ENCODE results near the gene TPK1. TPM values are rescaled to one million over a fixed set of nuclear protein-coding genes. Genes with fewer than 3 reads are reported as not detected.

The TPK1 gene
- total and polyA plus RNA-seq, 8 donors: 1.4 to 3.6 (median 2.2) TPM

DNA sequence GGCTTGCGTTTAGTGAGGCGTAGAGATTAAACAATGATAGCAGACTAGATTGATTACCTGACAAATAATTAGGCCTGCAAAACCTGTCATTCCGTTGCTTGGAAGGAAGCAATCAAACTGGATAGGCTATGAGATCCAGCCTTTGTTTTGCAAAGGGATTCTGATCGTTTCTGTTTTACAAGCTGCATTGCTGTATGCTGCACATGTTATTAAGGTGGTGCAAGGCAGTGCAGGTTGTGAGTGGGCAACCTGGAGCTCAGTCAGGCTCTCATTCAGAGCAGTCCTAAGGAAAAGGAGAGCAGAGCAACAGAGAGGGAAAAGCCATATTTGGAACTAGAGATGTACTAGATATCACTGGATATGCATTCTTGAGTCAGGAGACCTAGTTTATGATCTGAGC is 425.4 kb downstream of the TPK1 start:
- WGBS, 2 donors: 16 to 24% methylated on average over 4 of the region's 4 CpGs
- Histone ChIP-seq H3K36me3 (no peaks in the 10 kb centered on the region), H3K27ac (no peak overlapping the region), H3K27me3 (no peaks in the 10 kb centered on the region), H3K4me3 (no peak overlapping the region), H3K9me3 (no peaks in the 10 kb centered on the region), H3K4me1 (no peaks in the 10 kb centered on the region)
- TF ChIP-seq, protein P1, sequence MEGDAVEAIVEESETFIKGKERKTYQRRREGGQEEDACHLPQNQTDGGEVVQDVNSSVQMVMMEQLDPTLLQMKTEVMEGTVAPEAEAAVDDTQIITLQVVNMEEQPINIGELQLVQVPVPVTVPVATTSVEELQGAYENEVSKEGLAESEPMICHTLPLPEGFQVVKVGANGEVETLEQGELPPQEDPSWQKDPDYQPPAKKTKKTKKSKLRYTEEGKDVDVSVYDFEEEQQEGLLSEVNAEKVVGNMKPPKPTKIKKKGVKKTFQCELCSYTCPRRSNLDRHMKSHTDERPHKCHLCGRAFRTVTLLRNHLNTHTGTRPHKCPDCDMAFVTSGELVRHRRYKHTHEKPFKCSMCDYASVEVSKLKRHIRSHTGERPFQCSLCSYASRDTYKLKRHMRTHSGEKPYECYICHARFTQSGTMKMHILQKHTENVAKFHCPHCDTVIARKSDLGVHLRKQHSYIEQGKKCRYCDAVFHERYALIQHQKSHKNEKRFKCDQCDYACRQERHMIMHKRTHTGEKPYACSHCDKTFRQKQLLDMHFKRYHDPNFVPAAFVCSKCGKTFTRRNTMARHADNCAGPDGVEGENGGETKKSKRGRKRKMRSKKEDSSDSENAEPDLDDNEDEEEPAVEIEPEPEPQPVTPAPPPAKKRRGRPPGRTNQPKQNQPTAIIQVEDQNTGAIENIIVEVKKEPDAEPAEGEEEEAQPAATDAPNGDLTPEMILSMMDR (IDR thresholded peaks at IDR 0.05): no peak
- ATAC-seq (no peak), DNase-seq (no peak), FAIRE-seq (no peak)
- intact Hi-C loops (cut with DNase I): no loop called here

GRCh38 chr7:144408121-144408520 is 427.7 kb downstream of the TPK1 start:
- no peaks in the 10 kb centered on the region for H3K9me3 ChIP-seq
- no peaks in the 10 kb centered on the region for H3K4me1 ChIP-seq
- intact Hi-C loops (cut with DNase I): no loop called here
- no peaks in the 10 kb centered on the region for H3K27me3 ChIP-seq
- DNase-seq: no peak
- H3K4me3 ChIP-seq: no peak overlapping the region
- no peak for FAIRE-seq
- 53% methylated on average over 3 of the region's 3 CpGs for WGBS, 2 donors
- no peaks in the 10 kb centered on the region for H3K36me3 ChIP-seq
- no peak overlapping the region for H3K27ac ChIP-seq
- no peak for ATAC-seq
- TF ChIP-seq, protein P1 (IDR thresholded peaks at IDR 0.05): no peak

DNA sequence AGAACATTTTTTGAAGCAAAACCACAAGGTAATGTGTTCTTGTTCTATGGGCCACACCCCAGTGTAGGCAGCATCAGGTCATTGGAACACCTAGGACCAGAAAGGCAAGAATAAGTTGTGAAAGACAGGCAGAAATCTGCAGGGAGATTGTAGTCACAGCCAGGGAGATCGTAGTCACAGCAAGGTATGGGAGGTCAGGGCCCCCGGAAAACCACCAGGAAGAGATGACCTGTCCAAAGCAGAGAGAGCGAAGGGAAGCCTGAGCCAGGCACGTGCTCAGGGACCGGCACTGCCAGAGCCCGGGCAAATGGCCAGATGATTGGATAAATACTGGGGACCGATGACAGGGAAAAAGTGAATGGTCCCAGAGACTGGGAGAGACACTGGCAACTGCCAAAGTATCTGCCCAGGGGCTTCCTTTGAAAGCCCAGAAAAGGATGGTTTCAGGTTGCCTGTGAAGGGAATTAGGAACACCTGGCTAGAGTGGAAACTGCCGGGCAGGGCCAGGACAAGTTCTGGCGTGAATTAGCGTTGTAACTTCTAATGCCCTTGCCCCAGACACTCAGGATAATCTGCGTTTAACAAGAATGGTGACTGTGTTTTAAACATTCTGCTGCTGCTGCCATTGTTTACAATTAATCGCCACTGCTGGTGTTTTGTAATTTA is 428.5 kb downstream of the TPK1 start:
- FAIRE-seq (no peak), ATAC-seq (peak in 2 of 4 donors; percentile 40 to 53), DNase-seq (no peak)
- no peaks in the 10 kb centered on the region for H3K36me3 ChIP-seq
- WGBS, 2 donors: 46 to 50% methylated on average over 12 of the region's 12 CpGs
- TF ChIP-seq, protein P1 (IDR thresholded peaks at IDR 0.05): no peak
- H3K27ac ChIP-seq: no peak overlapping the region
- no peak overlapping the region for H3K4me3 ChIP-seq
- H3K27me3 ChIP-seq: no peaks in the 10 kb centered on the region
- H3K4me1 ChIP-seq: no peaks in the 10 kb centered on the region
- H3K9me3 ChIP-seq: no peaks in the 10 kb centered on the region
- intact Hi-C loops (cut with DNase I): no loop called here

- Histone ChIP-seq H3K4me1 (no peaks in the 10 kb centered on the region), H3K27me3 (no peaks in the 10 kb centered on the region), H3K4me3 (no peak overlapping the region), H3K27ac (no peak overlapping the region), H3K36me3 (no peaks in the 10 kb centered on the region), H3K9me3 (no peaks in the 10 kb centered on the region)
- DNase-seq (no peak), FAIRE-seq (no peak), ATAC-seq (no peak)
- TF ChIP-seq, protein P1 (IDR thresholded peaks at IDR 0.05): no peak
- 78 to 82% methylated on average over 4 of the region's 4 CpGs for WGBS, 2 donors
- intact Hi-C loops (cut with DNase I): no loop called here
Observed at GRCh38 chr7:144404946-144405345, 430.9 kb downstream of the TPK1 start.

DNA sequence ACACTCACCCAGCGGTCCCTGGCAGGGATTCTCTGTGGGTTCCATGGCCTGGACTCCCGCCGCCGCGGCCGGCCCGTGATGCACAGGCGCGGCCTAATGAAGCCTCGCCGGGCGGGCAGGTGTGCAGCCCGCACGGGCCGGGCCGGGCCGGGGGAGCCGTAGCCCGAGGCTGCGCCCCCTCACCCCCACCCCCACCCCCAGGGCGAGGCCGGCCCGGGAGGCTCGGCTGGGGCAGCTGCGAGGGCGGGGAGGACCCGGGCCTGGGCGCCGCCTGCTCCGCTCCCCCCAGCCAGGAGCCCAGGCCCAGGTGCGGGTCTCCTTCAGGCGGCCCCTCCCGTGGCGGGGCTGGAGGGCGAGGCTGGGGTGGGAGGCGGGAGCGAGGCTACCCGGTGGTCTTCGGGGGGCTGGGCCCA is 432.2 kb downstream of the TPK1 start, which contains the start of gene NOBOX:
Gene NOBOX, minus strand, starts transcription at position 45 of the 413 bp plus-strand sequence.
- Histone ChIP-seq H3K27ac (no peak within 1 kb of the TSS), H3K27me3 (no peaks in the 10 kb centered on the region), H3K9me3 (no peaks in the 10 kb centered on the region), H3K4me1 (no peaks in the 10 kb centered on the region), H3K4me3 (no peak within 1 kb of the TSS), H3K36me3 (no peaks in the 10 kb centered on the region)
- TF ChIP-seq, protein P1 (IDR thresholded peaks at IDR 0.05): no peak
- DNase-seq (peak in 1 of 6 donors; percentile 37), ATAC-seq (no peak), FAIRE-seq (no peak)
- WGBS, 2 donors: 89 to 96% methylated on average over 24 to 39 of the region's 39 CpGs
- intact Hi-C loops (cut with DNase I): no loop called here
